HCT116 (cell line): ENCODE measurements around the gene TGFBR1. TPM values are rescaled to one million over a fixed set of nuclear protein-coding genes. Genes with fewer than 3 reads are reported as not detected.

Source experiments
- ATAC-seq: fragments of 200-7000 bp; cut with Tn5 transposase; 2 replicates; pipeline ENCODE4 v1.9.1; 2020; ENCODE audit warnings: mild to moderate bottlenecking, moderate library complexity
- BruUV-seq: library from RNA; stranded (reverse); fragments of 400-500 nt; replicated peaks from 2 replicates; lab custom pipeline; 2021; lab: Mats Ljungman, UMichigan
- CTCF ChIA-PET: fragments of 300-600 bp; sonication (Branson Sonifier 250); formaldehyde crosslinking; loops from one replicate; lab custom pipeline; 2021; ENCODE audit warnings: antibody characterized with exemption; lab: Charles Lee
- POLR2A ChIA-PET: fragments of 300-600, 350-600 bp; sonication (Branson Sonifier 250); formaldehyde crosslinking; loops from one replicate; lab custom pipeline; 2021; ENCODE audit warnings: antibody characterized with exemption; lab: Charles Lee
- RAD21 ChIA-PET, 2 experiments: fragments of 300-600 bp; sonication (Branson Sonifier 250); formaldehyde crosslinking; loops; one replicate each; lab custom pipeline; 2023; ENCODE audit warnings: low total read pairs in 2 of 2; ENCODE audit not compliant: uncharacterized antibody in 2 of 2, unreplicated experiment in 2 of 2, low non-redundant PET in 1 of 2; lab: Charles Lee
- DNase-seq: peaks from one replicate; pipeline ENCODE4 v3.0.0-alpha.2; 2010; ENCODE audit warnings: low read depth, low spot score
- H2AFZ ChIP-seq: fragments of 200-600 bp; shearing (Covaris generic), sonication (generic); 2 replicates; pipeline ENCODE4 v1.6.1; 2017; ENCODE audit warnings: low read depth, mixed run types, mixed read lengths, antibody characterized with exemption, low read length; ENCODE audit not compliant: poor library complexity, severe bottlenecking
- H3K27ac ChIP-seq: 2 replicates; pipeline ENCODE4 v1.5.1; 2012; ENCODE audit warnings: low read depth, low read length
- H3K27me3 ChIP-seq: fragments of 200-600 bp; sonication (generic); 2 replicates; pipeline ENCODE4 v1.6.1; 2016; ENCODE audit warnings: mixed run types, low read length, mixed read lengths; ENCODE audit not compliant: insufficient read depth
- H3K36me3 ChIP-seq, 2 experiments: fragments of 200-500 bp in 1 of 2; fragments of 200-600 bp in 1 of 2; sonication (Bioruptor generic) in 1 of 2; sonication (generic) in 1 of 2; 2 replicates each; pipeline versions ENCODE4 v1.5.1 to v1.6.1; 2014 to 2016; ENCODE audit warnings: low read length in 2 of 2, inconsistent platforms in 1 of 2, mixed read lengths in 1 of 2, mixed run types in 1 of 2; ENCODE audit not compliant: insufficient read depth in 2 of 2, control insufficient read depth in 1 of 2
- H3K4me1 ChIP-seq, 2 experiments: fragments of 200-600 bp in 1 of 2; sonication (generic) in 1 of 2; 2 replicates each; pipeline versions ENCODE4 v1.5.1 to v1.6.1; 2012 to 2017; ENCODE audit warnings: low read length in 2 of 2, inconsistent platforms in 1 of 2, mild to moderate bottlenecking in 1 of 2, mixed read lengths in 1 of 2, mixed run types in 1 of 2, moderate library complexity in 1 of 2; ENCODE audit not compliant: insufficient read depth in 2 of 2, control insufficient read depth in 1 of 2
- H3K4me2 ChIP-seq: fragments of 200-600 bp; sonication (generic); 2 replicates; pipeline ENCODE4 v1.6.1; 2017; ENCODE audit warnings: mixed run types, low read length, mixed read lengths
- H3K4me3 ChIP-seq, 2 experiments: fragments of 200-600 bp in 1 of 2; sonication (generic) in 1 of 2; replicated peaks in 1 of 2; 2 replicates each; pipeline ENCODE4 v1.5.1; 2011 to 2016; ENCODE audit warnings: low read length in 2 of 2, control low read depth in 1 of 2, low read depth in 1 of 2, mild to moderate bottlenecking in 1 of 2, mixed read lengths in 1 of 2, mixed run types in 1 of 2
- H3K79me2 ChIP-seq: fragments of 200-600 bp; sonication (generic); 2 replicates; pipeline ENCODE4 v1.6.1; 2017; ENCODE audit warnings: mild to moderate bottlenecking, mixed run types, low read length, moderate library complexity, mixed read lengths; ENCODE audit not compliant: insufficient read depth
- H3K9ac ChIP-seq: fragments of 200-600 bp; sonication (generic); 2 replicates; pipeline ENCODE4 v1.6.1; 2016; ENCODE audit warnings: low read length, mixed read lengths
- H3K9me2 ChIP-seq: fragments of 200-600 bp; sonication (generic), shearing (Covaris generic); 2 replicates; pipeline ENCODE4 v1.6.1; 2017; ENCODE audit warnings: mixed run types, mild to moderate bottlenecking, moderate library complexity; ENCODE audit not compliant: insufficient read depth
- H3K9me3 ChIP-seq, 2 experiments: fragments of 200-500 bp in 1 of 2; fragments of 200-600 bp in 1 of 2; sonication (Bioruptor generic) in 1 of 2; sonication (generic) in 1 of 2; 2 replicates each; pipeline ENCODE4 v1.6.1; 2014 to 2017; ENCODE audit warnings: low read length in 2 of 2, mixed read lengths in 2 of 2, inconsistent platforms in 1 of 2, low read depth in 1 of 2, mild to moderate bottlenecking in 1 of 2, mixed run types in 1 of 2, moderate library complexity in 1 of 2; ENCODE audit not compliant: control insufficient read depth in 1 of 2, insufficient read depth in 1 of 2
- H4K20me1 ChIP-seq: fragments of 200-600 bp; sonication (generic), shearing (Covaris generic); 2 replicates; pipeline ENCODE4 v1.6.1; 2017; ENCODE audit warnings: mixed run types, mild to moderate bottlenecking, moderate library complexity; ENCODE audit not compliant: insufficient read depth
- ELF1 ChIP-seq: IDR thresholded peaks from 2 replicates; pipeline ENCODE4 v1.6.1; 2012; ENCODE audit warnings: low read depth, borderline replicate concordance
- EZH2 ChIP-seq: fragments of 200-600 bp; sonication (generic); IDR thresholded peaks from 2 replicates; pipeline ENCODE4 v1.6.1; 2017; ENCODE audit warnings: antibody characterized with exemption, mixed run types
- JUND ChIP-seq: IDR thresholded peaks from 2 replicates; pipeline ENCODE4 v1.6.1; 2012
- POLR2A ChIP-seq: IDR thresholded peaks from 2 replicates; pipeline ENCODE4 v1.7.0; 2011; ENCODE audit warnings: borderline replicate concordance; ENCODE audit not compliant: insufficient read depth, insufficient read length; ENCODE audit errors: extremely low read depth
- POLR2AphosphoS5 ChIP-seq: IDR thresholded peaks from 2 replicates; pipeline ENCODE4 v1.6.1; 2011; ENCODE audit warnings: mild to moderate bottlenecking, low read depth, low read length, moderate library complexity
- SIN3A ChIP-seq: IDR thresholded peaks from 2 replicates; pipeline ENCODE4 v1.6.1; 2012; ENCODE audit warnings: low read depth
- YY1 ChIP-seq: IDR thresholded peaks from 2 replicates; pipeline ENCODE4 v1.6.1; 2011; ENCODE audit warnings: low read length, low read depth, moderate library complexity, mild to moderate bottlenecking; ENCODE audit not compliant: insufficient replicate concordance; ENCODE audit errors: extremely low read depth
- ZFX ChIP-seq: fragments of 450-650 bp; IDR thresholded peaks from 2 replicates; pipeline ENCODE4 v1.6.1; 2017
- intact Hi-C: fragments of 100-400 bp; cut with micrococcal nuclease; formaldehyde crosslinking; loops from 2 replicates; pipeline ENCODE4 v1.10.0; 2022
- total RNA-seq: library from RNA; stranded (reverse); gene quantifications from one replicate; pipeline ENCODE4 v1.2.1, GENCODE V29; 2021; ENCODE audit not compliant: unreplicated experiment
- TF ChIP-seq, protein P1 (sequence below): IDR thresholded peaks from 2 replicates; pipeline ENCODE4 v1.6.1; 2012
- TF ChIP-seq, protein P2 (sequence below): IDR thresholded peaks from 2 replicates; pipeline ENCODE4 v1.6.1; 2011; ENCODE audit warnings: mild to moderate bottlenecking, low read length, moderate library complexity; ENCODE audit not compliant: insufficient replicate concordance; ENCODE audit errors: extremely low read depth
- TF ChIP-seq, protein P3 (sequence below): IDR thresholded peaks from 2 replicates; pipeline ENCODE4 v1.6.1; 2012

The TGFBR1 gene
- total RNA-seq, 1 experiment from 2014 or later: 26.6 TPM

DNA sequence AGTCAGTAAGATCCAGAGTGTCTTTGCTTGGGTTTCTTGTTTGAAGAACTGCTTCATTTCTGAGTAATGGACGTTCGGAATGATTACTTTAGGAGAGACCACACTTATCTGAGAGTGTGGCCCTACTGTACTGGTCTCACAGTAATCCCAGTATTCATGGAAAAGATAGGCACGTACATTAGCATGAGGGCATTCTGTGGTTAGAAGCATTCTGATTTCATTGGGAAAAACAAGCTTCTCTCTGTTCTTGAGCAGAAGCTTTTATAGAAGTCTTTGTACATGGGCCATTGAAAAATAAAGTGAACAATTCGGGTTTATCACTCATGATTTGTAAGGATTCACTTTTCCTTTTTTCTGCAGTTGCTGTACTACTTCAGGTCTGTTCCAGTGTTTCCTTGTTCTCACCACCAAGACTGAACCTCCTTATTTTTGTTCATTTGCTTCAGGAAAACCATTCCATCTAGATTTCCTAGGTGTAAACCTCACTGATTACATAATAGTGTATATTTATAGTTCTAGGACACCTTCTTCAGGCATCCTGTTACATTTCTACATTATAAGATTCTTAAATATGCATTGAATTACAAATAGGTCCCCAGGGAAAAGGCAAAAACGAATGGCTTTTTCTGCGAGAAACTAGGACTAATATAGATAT, 10.1 kb downstream of the TGFBR1 start:
- ATAC-seq (no peak), DNase-seq (no peak)
- H3K9me2 ChIP-seq: no peaks in the 10 kb centered on the region
- no peaks in the 10 kb centered on the region for H3K27me3 ChIP-seq
- H3K9ac ChIP-seq: no peak overlapping the region
- no peaks in the 10 kb centered on the region for H3K36me3 ChIP-seq
- POLR2A ChIA-PET: no interaction called here
- RAD21 ChIA-PET: no interaction called here
- no peaks in the 10 kb centered on the region for H3K9me3 ChIP-seq
- no peak overlapping the region for H3K27ac ChIP-seq
- H3K4me2 ChIP-seq: no peak overlapping the region
- TF ChIP-seq, protein P1, sequence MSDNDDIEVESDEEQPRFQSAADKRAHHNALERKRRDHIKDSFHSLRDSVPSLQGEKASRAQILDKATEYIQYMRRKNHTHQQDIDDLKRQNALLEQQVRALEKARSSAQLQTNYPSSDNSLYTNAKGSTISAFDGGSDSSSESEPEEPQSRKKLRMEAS: no peak
- no peak for TF ChIP-seq SIN3A
- no peak for TF ChIP-seq POLR2AphosphoS5
- no peak for TF ChIP-seq JUND
- no peak for TF ChIP-seq POLR2A
- TF ChIP-seq, protein P2, sequence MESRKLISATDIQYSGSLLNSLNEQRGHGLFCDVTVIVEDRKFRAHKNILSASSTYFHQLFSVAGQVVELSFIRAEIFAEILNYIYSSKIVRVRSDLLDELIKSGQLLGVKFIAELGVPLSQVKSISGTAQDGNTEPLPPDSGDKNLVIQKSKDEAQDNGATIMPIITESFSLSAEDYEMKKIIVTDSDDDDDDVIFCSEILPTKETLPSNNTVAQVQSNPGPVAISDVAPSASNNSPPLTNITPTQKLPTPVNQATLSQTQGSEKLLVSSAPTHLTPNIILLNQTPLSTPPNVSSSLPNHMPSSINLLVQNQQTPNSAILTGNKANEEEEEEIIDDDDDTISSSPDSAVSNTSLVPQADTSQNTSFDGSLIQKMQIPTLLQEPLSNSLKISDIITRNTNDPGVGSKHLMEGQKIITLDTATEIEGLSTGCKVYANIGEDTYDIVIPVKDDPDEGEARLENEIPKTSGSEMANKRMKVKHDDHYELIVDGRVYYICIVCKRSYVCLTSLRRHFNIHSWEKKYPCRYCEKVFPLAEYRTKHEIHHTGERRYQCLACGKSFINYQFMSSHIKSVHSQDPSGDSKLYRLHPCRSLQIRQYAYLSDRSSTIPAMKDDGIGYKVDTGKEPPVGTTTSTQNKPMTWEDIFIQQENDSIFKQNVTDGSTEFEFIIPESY: no peak
- no peak for TF ChIP-seq EZH2
- no peak for TF ChIP-seq YY1
- no peak for TF ChIP-seq ELF1
- TF ChIP-seq, protein P3, sequence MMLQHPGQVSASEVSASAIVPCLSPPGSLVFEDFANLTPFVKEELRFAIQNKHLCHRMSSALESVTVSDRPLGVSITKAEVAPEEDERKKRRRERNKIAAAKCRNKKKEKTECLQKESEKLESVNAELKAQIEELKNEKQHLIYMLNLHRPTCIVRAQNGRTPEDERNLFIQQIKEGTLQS: no peak
- no peak for TF ChIP-seq ZFX
- TF ChIP-seq, all 23 proteins: peak for 0
- Histone ChIP-seq H3K79me2 (peaks cover 5% of the 10 kb centered on the region), H3K4me3 (no peak overlapping the region), H2AFZ (no peak overlapping the region), H4K20me1 (no peaks in the 10 kb centered on the region), H3K4me1 (no peaks in the 10 kb centered on the region)
- CTCF ChIA-PET: no interaction called here
- intact Hi-C loops: no loop called here
- no TSS peak for BruUV-seq
